Adrenal gland (tissue), 12 donors: ENCODE measurements around the gene ASAH2B. TPM values are rescaled to one million over a fixed set of nuclear protein-coding genes. Genes with fewer than 3 reads are reported as not detected.

Source experiments
- DNase-seq, 7 donors: peaks; one replicate each; pipeline ENCODE4 v3.0.0-alpha.2; 2019 to 2020
- H3K27ac ChIP-seq, 5 donors: fragments of 200-600 bp; sonication (generic) in 4 of 5; 1 replicate in 3 of 5; 2 replicates in 2 of 5; pipeline versions ENCODE4 v1.5.1 to v1.8.0; 2016 to 2020; ENCODE audit warnings: mild to moderate bottlenecking in 1 of 5
- H3K27me3 ChIP-seq: fragments of 200-600 bp; 2 replicates; pipeline ENCODE4 v1.8.0; 2021
- H3K36me3 ChIP-seq, 2 donors: fragments of 200-600 bp; replicated peaks in 1 of 2; 1 replicate in 1 of 2; 2 replicates in 1 of 2; pipeline versions ENCODE4 v1.5.1 to v1.8.0; 2018 to 2022
- H3K4me1 ChIP-seq, 2 donors: fragments of 200-600 bp; replicated peaks in 1 of 2; 1 replicate in 1 of 2; 2 replicates in 1 of 2; pipeline versions ENCODE4 v1.5.1 to v1.8.0; 2018 to 2021
- H3K4me3 ChIP-seq, 4 donors: fragments of 200-600 bp; sonication (generic) in 3 of 4; one replicate each; pipeline ENCODE4 v1.5.1; 2016 to 2018
- H3K9me3 ChIP-seq, 3 donors: fragments of 200-600 bp; sonication (generic) in 1 of 3; replicated peaks in 1 of 3; 1 replicate in 2 of 3; 2 replicates in 1 of 3; pipeline versions ENCODE4 v1.5.1 to v1.8.0; 2016 to 2021
- POLR2A ChIP-seq, 2 donors: fragments of 450-650 bp; IDR thresholded peaks; one replicate each; pipeline ENCODE4 v1.6.1; 2017; ENCODE audit warnings: antibody characterized with exemption in 2 of 2, mild to moderate bottlenecking in 2 of 2, moderate library complexity in 1 of 2
- WGBS, 4 donors: extraction: QIAGEN DNeasy Blood & Tissue Kit in 2 of 4; methylation state at CpG; one replicate each; pipeline versions ENCODE4 v1.1.5 to v1.1.7; 2013 to 2017; 5-methylcytosine and 5-hydroxymethylcytosine counted together
- intact Hi-C, 2 donors: fragments of 100-400 bp; cut with DNase I; formaldehyde crosslinking; loops; one replicate each; pipeline versions ENCODE4 v1.14.1 to v1.15.0; 2022 to 2023
- polyA plus RNA-seq, 3 donors: library from polyadenylated mRNA; stranded (reverse); fragments of 200-250 nt in 2 of 3; fragments of 350-450 nt in 1 of 3; fragmentation: Illumina TruSeq in 1 of 3; extraction: RNeasy Lipid Tissue Mini Kit (QIAGEN cat#74804) in 1 of 3; gene quantifications; one replicate each; pipeline ENCODE4 v1.2.3, GENCODE V29; 2013 to 2014
- total RNA-seq, 9 donors: library from RNA; depleted of rRNA in 4 of 9; stranded (reverse); fragments of >200 nt in 4 of 9; fragments of 120-200 nt in 1 of 9; fragmentation: NEBNext Ultra II Directional in 1 of 9; extraction: Animal tissue kit (Norgen Biotek cat#: 25700) in 1 of 9; gene quantifications; one replicate each; pipeline versions ENCODE4 v1.1.0 to v1.2.4, GENCODE V29; 2013 to 2023
- TF ChIP-seq, protein P1 (sequence below), 6 experiments: fragments of 450-650 bp in 4 of 6; fragments of 200-600 bp in 2 of 6; sonication (generic) in 1 of 6; IDR thresholded peaks; 1 replicate in 5 of 6; 2 replicates in 1 of 6; pipeline versions ENCODE4 v1.5.1 to v1.8.0; 2016 to 2021; ENCODE audit warnings: antibody characterized with exemption in 6 of 6, mild to moderate bottlenecking in 2 of 6, moderate library complexity in 1 of 6
- donor health status: healthy with polysubstance abuse.
- donor health status: Bipolar disorder and iron deficiency.
- donor health status: DM: yes; HTN: yes; CAD: no.
- donor health status: DM: no; HTN: no; CAD: no.
- donor health status: DM: no; HTN: no; CAD: no.
- donor health status: DM: yes; HTN: yes; CAD: no.

The ASAH2B gene
- total and polyA plus RNA-seq, 12 donors: 1.9 to 13.3 (median 5.0) TPM

GRCh38 chr10:50788951-50789945 is 49.5 kb downstream of the ASAH2B start:
- no peak for DNase-seq
- H3K9me3 ChIP-seq: no peaks in the 10 kb centered on the region
- no peak overlapping the region for H3K27ac ChIP-seq
- WGBS, 4 donors: 46 to 53% (median 48%) methylated on average over 1 of the region's 1 CpG
- no peaks in the 10 kb centered on the region for H3K36me3 ChIP-seq
- H3K4me3 ChIP-seq: no peak overlapping the region
- intact Hi-C loops: no loop called here
- no peaks in the 10 kb centered on the region for H3K4me1 ChIP-seq
- TF ChIP-seq POLR2A (IDR thresholded peaks at IDR 0.05): no peak
- TF ChIP-seq, protein P1, sequence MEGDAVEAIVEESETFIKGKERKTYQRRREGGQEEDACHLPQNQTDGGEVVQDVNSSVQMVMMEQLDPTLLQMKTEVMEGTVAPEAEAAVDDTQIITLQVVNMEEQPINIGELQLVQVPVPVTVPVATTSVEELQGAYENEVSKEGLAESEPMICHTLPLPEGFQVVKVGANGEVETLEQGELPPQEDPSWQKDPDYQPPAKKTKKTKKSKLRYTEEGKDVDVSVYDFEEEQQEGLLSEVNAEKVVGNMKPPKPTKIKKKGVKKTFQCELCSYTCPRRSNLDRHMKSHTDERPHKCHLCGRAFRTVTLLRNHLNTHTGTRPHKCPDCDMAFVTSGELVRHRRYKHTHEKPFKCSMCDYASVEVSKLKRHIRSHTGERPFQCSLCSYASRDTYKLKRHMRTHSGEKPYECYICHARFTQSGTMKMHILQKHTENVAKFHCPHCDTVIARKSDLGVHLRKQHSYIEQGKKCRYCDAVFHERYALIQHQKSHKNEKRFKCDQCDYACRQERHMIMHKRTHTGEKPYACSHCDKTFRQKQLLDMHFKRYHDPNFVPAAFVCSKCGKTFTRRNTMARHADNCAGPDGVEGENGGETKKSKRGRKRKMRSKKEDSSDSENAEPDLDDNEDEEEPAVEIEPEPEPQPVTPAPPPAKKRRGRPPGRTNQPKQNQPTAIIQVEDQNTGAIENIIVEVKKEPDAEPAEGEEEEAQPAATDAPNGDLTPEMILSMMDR (IDR thresholded peaks at IDR 0.05): peak in 5 of 6 experiments; percentile 9 to 27 (median 20)
- H3K27me3 ChIP-seq: no peaks in the 10 kb centered on the region

DNA sequence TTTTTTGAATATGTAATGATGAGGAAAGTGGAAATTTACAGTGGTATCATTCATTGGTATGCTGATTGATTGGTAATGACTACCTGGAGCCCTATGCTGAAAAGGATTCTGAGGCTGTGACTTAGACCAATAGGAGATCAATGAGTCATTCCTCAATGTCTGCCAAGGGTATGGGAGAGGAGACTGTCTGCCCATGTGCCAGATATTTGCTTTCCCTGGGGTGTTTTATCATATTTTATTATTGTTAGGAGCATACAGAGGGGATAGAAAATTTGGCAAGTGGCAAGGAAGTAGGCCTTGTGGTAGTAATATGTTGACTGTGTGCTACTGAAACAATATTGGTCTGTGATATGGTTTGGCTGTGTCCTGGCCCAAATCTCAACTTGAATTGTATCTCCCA is 54.8 kb downstream of the ASAH2B start:
- no peak for TF ChIP-seq POLR2A (IDR thresholded peaks at IDR 0.05)
- Histone ChIP-seq H3K4me1 (no peaks in the 10 kb centered on the region), H3K27ac (no peak overlapping the region), H3K27me3 (no peaks in the 10 kb centered on the region), H3K36me3 (no peaks in the 10 kb centered on the region), H3K4me3 (no peak overlapping the region), H3K9me3 (no peaks in the 10 kb centered on the region)
- no peak for DNase-seq
- intact Hi-C loops: no loop called here

GRCh38 chr10:50796693-50797092 is 57.0 kb downstream of the ASAH2B start:
- 83 to 98% (median 88%) methylated on average over 1 of the region's 1 CpG for WGBS, 4 donors
- no peak for DNase-seq
- Histone ChIP-seq H3K4me3 (no peak overlapping the region), H3K9me3 (no peaks in the 10 kb centered on the region), H3K27me3 (no peaks in the 10 kb centered on the region), H3K4me1 (no peaks in the 10 kb centered on the region), H3K27ac (no peak overlapping the region), H3K36me3 (no peaks in the 10 kb centered on the region)
- TF ChIP-seq, protein P1 (IDR thresholded peaks at IDR 0.05): no peak
- TF ChIP-seq POLR2A (IDR thresholded peaks at IDR 0.05): no peak
- intact Hi-C loops: no loop called here

GRCh38 chr10:50798297-50798696 is 58.6 kb downstream of the ASAH2B start:
- WGBS, 4 donors: 60 to 74% (median 69%) methylated on average over 3 of the region's 3 CpGs
- H3K36me3 ChIP-seq: no peaks in the 10 kb centered on the region
- TF ChIP-seq, protein P1 (IDR thresholded peaks at IDR 0.05): no peak
- TF ChIP-seq POLR2A (IDR thresholded peaks at IDR 0.05): no peak
- intact Hi-C loops: no loop called here
- H3K9me3 ChIP-seq: no peaks in the 10 kb centered on the region
- no peak overlapping the region for H3K4me3 ChIP-seq
- H3K27ac ChIP-seq: no peak overlapping the region
- H3K4me1 ChIP-seq: no peaks in the 10 kb centered on the region
- no peaks in the 10 kb centered on the region for H3K27me3 ChIP-seq
- no peak for DNase-seq
